GM21528 (cell line): ENCODE measurements around the gene NLRP6.
"Not testable (repeated sequence)": the region's sequence is repeated elsewhere in the genome, so short reads cannot be mapped to it uniquely, and the experiment has no call there.

Experiments
- ATAC-seq: cut with Tn5 transposase; IDR thresholded peaks from one replicate; pipeline ENCODE4 v1.9.1; 2021; ENCODE audit warnings: mild to moderate bottlenecking, moderate library complexity; ENCODE audit not compliant: unreplicated experiment, low FRiP score

The NLRP6 gene

DNA sequence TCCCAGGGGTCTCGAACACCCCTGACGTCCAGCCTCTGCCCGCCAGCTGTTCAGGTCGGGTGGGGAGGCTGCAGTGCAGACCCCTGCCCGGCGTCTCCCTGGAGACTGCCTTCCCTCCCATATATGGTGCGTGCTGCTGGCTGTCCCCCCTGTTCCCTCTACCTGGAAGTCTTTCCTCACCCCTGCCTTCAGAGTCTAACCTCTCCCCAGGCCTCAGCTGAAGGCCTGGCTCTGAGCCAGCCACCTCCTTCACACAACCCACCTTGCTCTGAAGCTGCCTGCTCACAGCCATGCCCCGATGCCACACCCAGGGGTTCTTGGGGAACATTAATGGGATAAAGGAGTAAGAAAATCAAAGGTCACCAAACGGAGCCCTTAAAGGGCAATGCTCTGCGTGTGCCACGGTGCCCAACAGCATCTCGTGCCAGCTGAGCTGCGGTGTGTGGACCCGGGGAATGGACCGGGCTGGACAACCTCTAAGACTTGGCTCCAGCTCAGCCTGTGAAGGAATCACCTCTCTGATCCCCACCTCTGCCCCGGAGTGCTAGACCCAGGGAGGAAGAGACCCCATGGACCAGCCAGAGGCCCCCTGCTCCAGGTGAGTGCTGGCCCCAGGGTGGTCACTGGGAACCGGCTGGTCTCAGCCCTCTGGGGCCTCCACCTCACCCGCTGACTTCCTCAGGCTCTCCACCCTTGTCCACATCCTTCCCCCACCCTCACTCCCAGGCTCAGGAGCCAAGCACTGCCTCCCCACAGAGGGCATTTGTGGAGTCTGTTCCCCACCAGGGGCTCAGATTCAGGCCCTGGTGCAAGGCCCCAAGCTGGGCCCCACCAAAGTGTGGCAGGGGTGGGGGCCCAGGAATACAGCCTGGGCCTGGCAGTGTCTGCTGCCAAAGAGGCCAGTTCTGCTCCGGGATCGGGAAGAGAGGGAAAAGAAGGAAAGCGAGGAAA is at the start of gene NLRP6:
Gene NLRP6 (plus strand): TSS at position 407 of the 951 bp plus-strand sequence. CDS start 163 bp downstream, at position 570.
- ATAC-seq: no peak

DNA sequence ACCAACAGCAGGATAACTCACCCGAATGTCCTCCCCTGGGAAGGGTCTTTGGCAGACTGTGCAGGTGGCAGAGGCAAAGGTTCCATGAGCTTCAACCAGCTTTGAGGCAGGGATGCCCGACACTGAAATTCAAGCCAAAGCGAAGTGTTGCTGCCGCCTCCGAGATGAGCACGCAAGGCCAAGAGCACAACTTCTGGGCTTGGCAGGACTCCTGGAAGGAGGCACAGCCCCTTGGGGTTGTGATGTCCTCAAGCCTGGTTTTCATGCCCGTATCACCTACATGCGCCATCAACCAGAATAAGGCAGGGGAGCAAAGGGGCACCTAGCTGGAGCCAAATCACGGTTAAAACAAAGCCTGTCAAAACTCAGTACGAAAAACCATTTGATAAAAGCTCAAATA is 47.8 kb upstream of the NLRP6 start:
- ATAC-seq: no peak

- ATAC-seq: no peak
Observed at GRCh38 chr11:232783-233565, 45.2 kb upstream of the NLRP6 start.

GRCh38 chr11:235180-235579 is 43.0 kb upstream of the NLRP6 start:
- ATAC-seq: no peak

DNA sequence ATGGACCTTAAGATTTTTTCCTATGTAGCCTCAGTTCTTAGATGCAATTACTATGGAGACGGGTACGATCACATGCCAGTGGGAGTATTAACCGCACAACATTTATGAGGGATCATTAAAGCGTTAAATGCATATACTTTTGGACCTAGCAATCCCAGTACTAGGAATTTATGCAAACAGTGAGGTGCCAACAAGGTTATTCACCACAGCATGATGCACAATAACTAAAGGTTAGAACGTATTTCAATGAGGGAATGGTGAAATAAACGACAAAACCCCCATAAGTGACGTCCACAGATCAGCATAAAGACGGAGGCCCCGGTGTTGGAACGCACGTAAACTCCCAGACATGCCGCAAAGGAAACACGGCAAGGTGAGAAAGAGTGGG is 42.6 kb upstream of the NLRP6 start:
- ATAC-seq: peak; percentile 17

- ATAC-seq: peak; percentile 72
Observed at GRCh38 chr11:235997-236773, 42.0 kb upstream of the NLRP6 start, which contains the start of gene SIRT3. TSS of gene SIRT3 (minus strand) at chr11:236342. CDS start at chr11:236328, 14 bp downstream.

- peak; percentile 74 for ATAC-seq
Observed at GRCh38 chr11:236774-237767, 41.1 kb upstream of the NLRP6 start, which contains the start of gene PSMD13. TSS of gene PSMD13 (plus strand) at chr11:236976. CDS start at chr11:237050, 74 bp downstream.

DNA sequence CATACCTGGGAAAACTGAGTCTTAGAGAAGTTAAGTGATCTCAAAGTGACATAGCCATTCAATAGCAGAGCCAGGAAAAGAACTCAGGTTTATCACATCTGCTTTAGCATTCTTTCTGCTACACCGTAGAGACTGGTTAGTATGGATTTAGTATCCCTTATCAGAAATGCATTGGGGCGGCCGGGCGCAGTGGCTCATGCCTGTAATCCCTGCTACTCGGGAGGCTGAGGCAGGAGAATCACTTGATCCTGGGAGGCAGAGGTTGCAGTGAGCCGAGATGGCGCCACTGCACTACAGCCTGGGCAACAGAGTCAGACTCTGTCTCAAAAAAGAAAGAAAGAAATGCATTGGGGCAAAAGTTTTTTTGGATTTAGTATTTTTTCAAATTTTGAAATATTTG is 39.9 kb upstream of the NLRP6 start:
- ATAC-seq: not testable (repeated sequence)

GRCh38 chr11:240315-240714 is 37.9 kb upstream of the NLRP6 start:
- ATAC-seq: no peak

GRCh38 chr11:241634-242033 is 36.6 kb upstream of the NLRP6 start:
- ATAC-seq: no peak

DNA sequence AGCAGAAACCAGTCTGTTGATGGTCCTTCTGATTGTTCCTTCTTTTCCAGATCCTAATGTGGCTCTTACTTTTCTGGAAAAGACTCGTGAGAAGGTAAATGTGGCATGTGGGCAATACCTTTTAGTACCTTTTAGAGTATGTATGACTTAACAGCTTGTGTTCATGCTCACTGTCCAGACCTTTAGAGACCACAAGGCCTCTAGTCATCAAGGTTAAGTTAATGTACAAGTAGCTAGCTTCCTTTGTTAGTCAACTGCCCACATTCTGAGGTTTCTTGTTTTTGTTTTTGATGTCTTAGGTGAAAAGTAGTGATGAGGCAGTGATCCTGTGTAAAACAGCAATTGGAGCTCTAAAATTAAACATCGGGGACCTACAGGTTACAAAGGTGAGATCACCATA is 33.8 kb upstream of the NLRP6 start:
- no peak for ATAC-seq

- no peak for ATAC-seq
Observed at GRCh38 chr11:249062-249461, 29.1 kb upstream of the NLRP6 start.

DNA sequence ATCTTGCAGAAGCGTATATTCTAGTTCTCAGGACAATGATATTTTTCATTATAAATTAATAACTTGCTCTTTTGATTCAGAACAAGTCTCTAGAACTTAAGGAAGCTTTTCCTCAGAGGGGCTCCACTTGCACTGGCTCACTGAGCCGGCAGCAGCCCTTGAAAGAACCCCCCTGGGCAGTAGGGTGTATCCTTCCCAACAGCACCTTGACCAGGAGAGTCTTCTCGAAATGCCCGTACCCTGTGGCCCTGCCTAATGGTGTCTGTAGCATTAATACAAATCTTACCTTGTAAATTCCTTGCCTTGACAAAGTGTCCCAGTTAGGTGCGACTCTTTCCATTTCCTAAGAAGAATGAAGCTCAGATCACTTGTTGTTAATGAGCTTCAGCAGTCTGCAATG is 27.9 kb upstream of the NLRP6 start:
- no peak for ATAC-seq

GRCh38 chr11:250740-251299 is 27.4 kb upstream of the NLRP6 start:
- ATAC-seq: no peak

DNA sequence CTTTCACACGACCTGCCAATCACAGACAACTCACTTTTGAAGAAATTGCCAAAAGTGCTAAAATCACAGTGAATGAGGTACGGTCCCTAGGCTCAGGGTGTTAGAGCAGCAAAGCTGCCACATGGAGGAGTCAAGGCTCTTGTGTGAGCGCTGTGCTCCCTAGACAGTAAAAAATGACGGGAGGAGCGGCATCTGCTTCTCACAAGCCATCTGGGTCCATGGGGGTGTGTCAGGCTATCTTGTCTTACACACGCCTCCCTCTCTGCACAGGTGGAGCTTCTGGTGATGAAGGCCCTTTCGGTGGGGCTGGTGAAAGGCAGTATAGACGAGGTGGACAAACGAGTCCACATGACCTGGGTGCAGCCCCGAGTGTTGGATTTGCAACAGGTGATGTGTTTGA is 26.7 kb upstream of the NLRP6 start:
- no peak for ATAC-seq

GRCh38 chr11:252666-253065 is 25.5 kb upstream of the NLRP6 start:
- no peak for ATAC-seq

DNA sequence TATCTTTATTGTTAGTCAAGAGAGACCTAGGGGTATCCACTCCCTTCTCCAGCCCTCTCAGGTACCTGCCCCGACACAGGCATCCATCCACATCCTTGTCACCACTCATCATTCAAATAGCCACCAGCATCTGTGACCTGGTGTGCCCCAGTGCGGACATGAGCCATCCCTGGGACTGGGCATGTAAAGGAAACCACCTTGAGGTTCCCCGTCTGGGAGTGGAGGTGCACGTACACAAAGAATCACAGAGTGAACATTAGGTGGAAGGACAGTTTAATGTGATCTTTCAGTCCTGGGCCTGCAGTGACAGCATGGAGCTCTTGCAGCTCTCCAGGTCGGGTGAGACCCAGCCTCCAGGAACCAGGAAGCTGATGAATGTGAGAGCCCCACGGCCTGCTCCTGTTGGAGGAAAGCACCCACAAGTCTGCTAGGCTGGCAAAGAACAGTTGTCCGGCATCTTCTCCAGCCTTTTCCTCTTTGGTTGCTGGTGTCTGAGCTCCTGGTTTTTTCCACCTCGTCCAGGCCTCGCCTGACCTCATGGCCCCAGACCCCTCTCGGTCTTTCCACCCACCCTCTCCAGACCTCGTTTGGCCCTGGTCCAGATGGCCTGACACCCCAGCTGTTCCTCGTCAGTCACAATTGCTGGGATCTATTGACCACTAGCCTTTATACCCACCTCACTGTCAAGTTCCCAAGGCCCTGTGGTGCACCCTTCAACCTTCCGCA is 24.9 kb upstream of the NLRP6 start:
- no peak for ATAC-seq

GRCh38 chr11:253886-254270 is 24.3 kb upstream of the NLRP6 start:
- ATAC-seq: no peak
